OCI-LY1 (cell line): Measurements from ENCODE around the gene ARL8B.

ENCODE experiments used
- CTCF ChIP-seq: fragments of 200-600 bp; sonication (generic), shearing (Covaris generic); IDR thresholded peaks from 2 replicates; pipeline ENCODE4 v1.5.1; 2017; ENCODE audit warnings: mild to moderate bottlenecking, antibody characterized with exemption, low read length, moderate library complexity, mixed read lengths
- EZH2 ChIP-seq: fragments of 200-600 bp; sonication (generic), shearing (Covaris generic); IDR thresholded peaks from 2 replicates; pipeline ENCODE4 v1.8.0; 2017; ENCODE audit warnings: borderline replicate concordance, mixed run types, mild to moderate bottlenecking, antibody characterized with exemption, low read length, moderate library complexity, mixed read lengths

- TF ChIP-seq EZH2 (no peak), CTCF (no peak)
Measured at GRCh38 chr3:5202222-5202621, 80.1 kb downstream of the ARL8B start.
